Raji (cell line): Measurements from ENCODE around the gene NR5A2.

Experiments used
- POLR2A ChIP-seq: IDR thresholded peaks from 2 replicates; pipeline ENCODE4 v1.6.1; 2011; ENCODE audit warnings: low read depth, low read length, control low read depth; ENCODE audit not compliant: insufficient read depth

The NR5A2 gene

GRCh38 chr1:200041337-200042118 is 14.0 kb downstream of the NR5A2 start:
- TF ChIP-seq POLR2A = no peak

- no peak for TF ChIP-seq POLR2A
Measured at GRCh38 chr1:200042119-200042551, 14.6 kb downstream of the NR5A2 start.

- no peak for TF ChIP-seq POLR2A
Measured at GRCh38 chr1:200042552-200043335, 15.2 kb downstream of the NR5A2 start.

- TF ChIP-seq POLR2A = no peak
Measured at GRCh38 chr1:200043336-200043668, 15.8 kb downstream of the NR5A2 start.

GRCh38 chr1:200046115-200046514 is 18.6 kb downstream of the NR5A2 start:
- TF ChIP-seq POLR2A = no peak

- TF ChIP-seq POLR2A = no peak
Measured at GRCh38 chr1:200048244-200048643, 20.7 kb downstream of the NR5A2 start.

GRCh38 chr1:200049810-200050209 is 22.3 kb downstream of the NR5A2 start:
- no peak for TF ChIP-seq POLR2A

- TF ChIP-seq POLR2A = no peak
Measured at GRCh38 chr1:200051620-200052019, 24.1 kb downstream of the NR5A2 start.

- TF ChIP-seq POLR2A = no peak
Measured at GRCh38 chr1:200053091-200053490, 25.6 kb downstream of the NR5A2 start.

GRCh38 chr1:200053646-200054045 is 26.1 kb downstream of the NR5A2 start:
- TF ChIP-seq POLR2A = no peak

GRCh38 chr1:200058341-200058740 is 30.8 kb downstream of the NR5A2 start:
- no peak for TF ChIP-seq POLR2A

- TF ChIP-seq POLR2A = no peak
Measured at GRCh38 chr1:200062143-200062542, 34.6 kb downstream of the NR5A2 start.

GRCh38 chr1:200072636-200073285 is 45.3 kb downstream of the NR5A2 start:
- no peak for TF ChIP-seq POLR2A

- TF ChIP-seq POLR2A = no peak
Measured at GRCh38 chr1:200073286-200073637, 45.8 kb downstream of the NR5A2 start.

- TF ChIP-seq POLR2A = no peak
Measured at GRCh38 chr1:200075522-200075921, 48.0 kb downstream of the NR5A2 start.

GRCh38 chr1:200075938-200076546 is 48.5 kb downstream of the NR5A2 start:
- no peak for TF ChIP-seq POLR2A

- no peak for TF ChIP-seq POLR2A
Measured at GRCh38 chr1:200079232-200079940, 51.9 kb downstream of the NR5A2 start.
